ENCODE measurements around the gene CHMP4B. TPM values are rescaled to one million over a fixed set of nuclear protein-coding genes. Genes with fewer than 3 reads are reported as not detected.

CHMP4B gene
- total RNA-seq, 4 donors from 2014 or later = 93.4 to 118 (median 112) TPM

DNA sequence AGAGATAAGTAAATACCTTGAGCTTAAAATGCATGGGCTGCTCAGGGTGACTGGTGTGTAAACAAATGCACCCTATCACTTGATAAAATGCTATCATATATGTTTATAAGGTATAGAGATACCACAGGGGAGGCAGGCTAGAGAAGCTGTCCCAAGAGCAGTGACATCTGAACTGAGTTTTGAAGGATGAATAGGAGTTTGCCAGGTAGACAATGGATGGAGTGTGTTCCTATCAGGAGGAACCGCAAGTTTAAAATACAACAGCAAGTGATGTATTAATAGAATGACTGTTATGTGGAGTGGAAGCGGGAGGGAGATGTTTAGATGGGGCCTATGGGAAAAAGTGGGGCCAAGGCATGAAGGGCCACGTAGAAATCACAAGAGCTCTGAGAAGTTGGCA is 38.7 kb upstream of the CHMP4B start:
- Histone ChIP-seq H3K9me3 (no peaks in the 10 kb centered on the region), H3K4me3 (no peak overlapping the region), H3K27ac (no peak overlapping the region), H3K4me1 (no peaks in the 10 kb centered on the region), H3K27me3 (no peaks in the 10 kb centered on the region), H3K36me3 (peaks cover 0 to 44% of the 10 kb centered on the region in 2 donors)
- TF ChIP-seq POLR2A (IDR thresholded peaks at IDR 0.05) = no peak
- no peak for TF ChIP-seq EP300 (IDR thresholded peaks at IDR 0.05)
- no peak for TF ChIP-seq CTCF (IDR thresholded peaks at IDR 0.05)
- no peak for TF ChIP-seq POLR2AphosphoS5 (IDR thresholded peaks at IDR 0.05)
- ATAC-seq = no peak
- 77 to 91% methylated on average over 2 to 3 of the region's 3 CpGs for WGBS, 2 donors (ENCODE audit: low coverage in 1 of 2)

DNA sequence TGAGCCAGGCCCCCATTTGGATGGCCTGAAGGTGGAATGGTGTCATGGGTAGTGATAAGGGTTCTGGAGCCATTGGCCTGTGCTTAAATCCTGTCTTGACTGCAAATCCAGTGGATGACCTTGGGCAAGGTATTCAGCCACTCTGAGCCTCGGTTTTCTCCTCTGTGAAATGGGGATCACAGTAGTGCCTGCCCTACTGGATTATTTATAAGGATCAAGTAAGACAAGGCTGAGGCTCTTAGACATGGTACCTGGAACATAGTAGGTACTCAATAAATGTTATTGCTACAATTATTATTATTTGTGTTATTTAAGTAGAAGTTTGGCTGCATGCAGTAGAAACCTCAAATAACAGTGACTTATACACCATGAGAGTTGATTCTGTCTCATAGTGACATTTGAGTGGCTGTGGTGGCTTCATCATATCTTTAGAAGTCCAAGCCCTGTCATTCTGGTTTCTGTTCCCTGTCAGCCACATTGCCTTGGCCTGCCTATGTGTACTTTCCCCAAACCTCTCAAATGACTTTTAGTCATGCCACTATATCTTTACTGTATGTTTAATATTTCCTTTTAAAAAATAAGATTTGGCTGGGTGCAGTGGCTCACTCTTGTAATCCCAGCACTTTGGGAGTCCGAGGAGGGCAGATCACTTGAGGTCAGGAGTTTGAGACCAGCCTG is 37.6 kb upstream of the CHMP4B start:
- no peak for ATAC-seq
- H3K4me1 ChIP-seq = no peaks in the 10 kb centered on the region
- 100% methylated on average over 1 of the region's 2 CpGs; no CpG with 5 or more reads in 1 of the 2 donors for WGBS, 2 donors (ENCODE audit: low coverage in 1 of 2)
- H3K27me3 ChIP-seq = no peaks in the 10 kb centered on the region
- H3K27ac ChIP-seq = no peak overlapping the region
- TF ChIP-seq POLR2A (IDR thresholded peaks at IDR 0.05) = no peak
- no peak for TF ChIP-seq EP300 (IDR thresholded peaks at IDR 0.05)
- TF ChIP-seq CTCF (IDR thresholded peaks at IDR 0.05) = no peak
- no peak for TF ChIP-seq POLR2AphosphoS5 (IDR thresholded peaks at IDR 0.05)
- peaks cover 0 to 33% of the 10 kb centered on the region in 2 donors for H3K36me3 ChIP-seq
- H3K9me3 ChIP-seq = no peaks in the 10 kb centered on the region
- no peak overlapping the region for H3K4me3 ChIP-seq

DNA sequence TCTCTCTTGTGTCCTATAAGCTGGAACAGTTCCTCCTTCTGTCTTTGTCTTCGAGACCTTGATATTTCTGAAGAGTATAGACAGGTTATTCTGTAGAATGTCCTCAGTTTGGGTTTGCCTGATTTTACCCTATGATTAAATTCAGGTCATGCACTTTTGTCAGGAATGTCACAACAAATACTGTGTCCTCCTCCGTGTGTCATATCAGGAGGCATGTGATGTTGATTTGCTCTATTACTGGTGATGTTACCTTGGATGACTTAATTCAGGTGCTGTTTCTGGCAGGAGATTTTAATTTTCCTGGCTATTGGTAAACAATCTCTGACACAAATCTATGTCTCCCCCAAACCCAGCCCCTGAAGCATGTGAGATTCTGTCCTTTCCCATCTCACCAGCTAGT is 33.3 kb upstream of the CHMP4B start:
- no peak for ATAC-seq
- Histone ChIP-seq H3K4me3 (no peak overlapping the region), H3K9me3 (no peaks in the 10 kb centered on the region), H3K27ac (no peak overlapping the region), H3K4me1 (no peaks in the 10 kb centered on the region), H3K36me3 (peaks cover 0 to 24% of the 10 kb centered on the region in 2 donors), H3K27me3 (no peaks in the 10 kb centered on the region)
- WGBS, 2 donors (ENCODE audit: low coverage in 1 of 2) = 74 to 85% methylated on average over 2 of the region's 2 CpGs
- TF ChIP-seq CTCF (IDR thresholded peaks at IDR 0.05) (no peak), POLR2AphosphoS5 (IDR thresholded peaks at IDR 0.05) (no peak), EP300 (IDR thresholded peaks at IDR 0.05) (no peak), POLR2A (IDR thresholded peaks at IDR 0.05) (no peak)

- H3K4me1 ChIP-seq = no peaks in the 10 kb centered on the region
- no peaks in the 10 kb centered on the region for H3K9me3 ChIP-seq
- H3K36me3 ChIP-seq = peaks cover 0 to 28% of the 10 kb centered on the region in 2 donors
- no peak overlapping the region for H3K27ac ChIP-seq
- no peaks in the 10 kb centered on the region for H3K27me3 ChIP-seq
- TF ChIP-seq POLR2AphosphoS5 (IDR thresholded peaks at IDR 0.05) (no peak), POLR2A (IDR thresholded peaks at IDR 0.05) (no peak), CTCF (IDR thresholded peaks at IDR 0.05) (no peak), EP300 (IDR thresholded peaks at IDR 0.05) (no peak)
- H3K4me3 ChIP-seq = no peak overlapping the region
- ATAC-seq = no peak
- 92 to 100% methylated on average over 2 to 4 of the region's 4 CpGs for WGBS, 2 donors (ENCODE audit: low coverage in 1 of 2)
Measured at GRCh38 chr20:33781133-33781532, 30.0 kb upstream of the CHMP4B start.

DNA sequence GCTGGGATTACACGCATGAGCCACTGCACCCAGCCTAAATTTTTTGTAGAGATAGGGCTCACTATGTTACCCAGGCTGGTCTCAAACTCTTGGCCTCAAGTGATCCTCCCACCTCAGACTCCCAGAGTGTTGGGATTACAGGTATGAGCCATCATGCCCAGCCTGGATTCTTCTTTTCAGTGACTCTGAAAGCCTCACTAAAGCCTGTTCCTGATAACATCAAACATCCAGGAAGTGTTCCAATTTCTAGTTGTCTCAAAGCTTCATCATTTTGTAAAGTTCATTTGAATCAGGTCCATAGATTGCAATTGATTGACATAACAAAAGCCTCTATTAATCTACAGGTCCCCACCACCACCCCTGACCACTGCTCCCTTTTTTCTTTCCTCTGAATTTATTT is 29.2 kb upstream of the CHMP4B start:
- no peak for TF ChIP-seq EP300 (IDR thresholded peaks at IDR 0.05)
- TF ChIP-seq CTCF (IDR thresholded peaks at IDR 0.05) = no peak
- no peak for TF ChIP-seq POLR2AphosphoS5 (IDR thresholded peaks at IDR 0.05)
- TF ChIP-seq POLR2A (IDR thresholded peaks at IDR 0.05) = no peak
- no peak overlapping the region for H3K4me3 ChIP-seq
- H3K36me3 ChIP-seq = peaks cover 0 to 28% of the 10 kb centered on the region in 2 donors
- no peaks in the 10 kb centered on the region for H3K4me1 ChIP-seq
- H3K27ac ChIP-seq = no peak overlapping the region
- ATAC-seq = no peak
- H3K9me3 ChIP-seq = no peaks in the 10 kb centered on the region
- H3K27me3 ChIP-seq = no peaks in the 10 kb centered on the region
- 100% methylated on average over 1 of the region's 1 CpG; no CpG with 5 or more reads in 1 of the 2 donors for WGBS, 2 donors (ENCODE audit: low coverage in 1 of 2)
